HUDEP-2 (cell line): ENCODE results near the gene HAGHL.

ENCODE experiments used
- DNase-seq, 76 experiments: peaks; one replicate each; lab custom pipeline; 2025; ENCODE audit not compliant: unreplicated experiment in 76 of 76; lab: John Stamatoyannopoulos, UW

Gene HAGHL

GRCh38 chr16:732332-732731 lies 5.4 kb downstream of the HAGHL start:
- no peak for DNase-seq

- no peak for DNase-seq
These were observed 6.0 kb downstream of the HAGHL start for GRCh38 chr16:732936-733335.

- peak in 2 of 76 experiments; percentile 5 to 18 for DNase-seq
These were observed 6.7 kb downstream of the HAGHL start for GRCh38 chr16:733382-734207.

- no peak for DNase-seq
These were observed 7.5 kb downstream of the HAGHL start for GRCh38 chr16:734208-734980.

- no peak for DNase-seq
These were observed 8.3 kb downstream of the HAGHL start for GRCh38 chr16:734981-735881.

- no peak for DNase-seq
These were observed 9.1 kb downstream of the HAGHL start for GRCh38 chr16:735982-736453.

GRCh38 chr16:736936-737481 lies 10.1 kb downstream of the HAGHL start:
- no peak for DNase-seq

- DNase-seq, result no peak
These were observed 12.9 kb downstream of the HAGHL start for GRCh38 chr16:739560-740458.

GRCh38 chr16:740459-740763 lies 13.5 kb downstream of the HAGHL start:
- DNase-seq, result peak in 1 of 76 experiments; percentile 39

- DNase-seq, result peak in 73 of 76 experiments; percentile 20 to 91 (median 79)
These were observed 14.0 kb downstream of the HAGHL start, which contains the start of gene CIAO3 for GRCh38 chr16:740764-741505. CIAO3 (minus strand) TSS chr16:740997; CDS start chr16:740985, 12 bp downstream.

GRCh38 chr16:741986-742629 lies 15.2 kb downstream of the HAGHL start:
- no peak for DNase-seq

GRCh38 chr16:742894-743293 lies 16.0 kb downstream of the HAGHL start:
- DNase-seq, result peak in 5 of 76 experiments; percentile 8 to 20 (median 18)

GRCh38 chr16:743794-744500 lies 17.0 kb downstream of the HAGHL start:
- DNase-seq, result no peak

GRCh38 chr16:745739-746138 lies 18.8 kb downstream of the HAGHL start:
- peak in 3 of 76 experiments; percentile 5 to 19 (median 6) for DNase-seq

- no peak for DNase-seq
These were observed 19.7 kb downstream of the HAGHL start for GRCh38 chr16:746637-747036.

- DNase-seq, result no peak
These were observed 21.3 kb downstream of the HAGHL start for GRCh38 chr16:747978-748746.

GRCh38 chr16:749010-749409 lies 22.1 kb downstream of the HAGHL start:
- no peak for DNase-seq
